Measurements from ENCODE around the gene EVI5L. TPM values are rescaled to one million over a fixed set of nuclear protein-coding genes. Genes with fewer than 3 reads are reported as not detected.

EVI5L gene
- total and polyA plus RNA-seq, 2 of the 13 experiments (the other 11 are each of a cell fraction or from before 2014, with no cell fraction given) = 1.7 to 2.4 TPM

DNA sequence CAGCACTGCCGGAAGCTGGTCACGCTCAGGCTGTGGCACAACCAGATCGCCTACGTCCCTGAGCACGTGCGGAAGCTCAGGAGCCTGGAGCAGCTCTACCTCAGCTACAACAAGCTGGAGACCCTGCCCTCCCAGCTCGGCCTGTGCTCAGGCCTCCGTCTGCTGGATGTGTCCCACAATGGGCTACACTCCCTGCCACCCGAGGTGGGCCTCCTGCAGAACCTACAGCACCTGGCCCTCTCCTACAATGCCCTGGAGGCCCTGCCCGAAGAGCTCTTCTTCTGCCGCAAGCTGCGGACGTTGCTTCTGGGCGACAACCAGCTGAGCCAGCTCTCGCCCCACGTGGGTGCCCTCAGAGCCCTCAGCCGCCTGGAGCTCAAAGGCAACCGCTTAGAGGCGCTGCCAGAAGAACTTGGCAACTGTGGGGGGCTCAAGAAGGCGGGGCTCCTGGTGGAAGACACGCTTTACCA is 70.4 kb downstream of the EVI5L start:
- Histone ChIP-seq H4K20me1 (ENCODE audit: insufficient read depth, low read length) (peaks cover 9% of the 10 kb centered on the region; the same call in 1 of the 2 replicates), H3K9ac (ENCODE audit: insufficient read depth, low read depth, low read length) (no peak overlapping the region), H3K4me1 (ENCODE audit: insufficient read depth, low read length) (peaks cover 50% of the 10 kb centered on the region), H3K79me2 (ENCODE audit: insufficient read depth, low read length) (peaks cover 20% of the 10 kb centered on the region), H3K9me3 (ENCODE audit: low read length) (no peaks in the 10 kb centered on the region), H3K4me3 (replicated peaks in 1 of 3; ENCODE audit: insufficient read depth in 1 of 3, low read depth in 2 of 3, low read length in 3 of 3) (no peak overlapping the region), H2AFZ (ENCODE audit: low read length) (no peak overlapping the region), H3K4me2 (ENCODE audit: low read depth, low read length) (no peak overlapping the region), H3K27me3 (ENCODE audit: control insufficient read depth in 1 of 2, insufficient read depth in 2 of 2, low read length in 2 of 2) (no peaks in the 10 kb centered on the region; a peak in 1 of 5 replicates), H3K36me3 (replicated peaks in 1 of 2; ENCODE audit: control insufficient read depth in 1 of 2, insufficient read depth in 2 of 2, low read length in 2 of 2) (peaks cover 9 to 16% of the 10 kb centered on the region in 2 experiments; a peak in 2 of 5 replicates), H3K27ac (ENCODE audit: extremely low read length, insufficient read depth, low read length) (no peak overlapping the region)
- ATAC-seq = no peak
- intact Hi-C loops (cut with micrococcal nuclease; ENCODE audit: unreplicated experiment) (no loop called here), in situ Hi-C loops (cut with HindIII; ENCODE audit: extremely low pct_ligation_motif_present, low pct_unique_long_range_greater_than_20kb) (no loop called here)
- TF ChIP-seq AGO2 (optimal IDR thresholded peaks at IDR 0.05; ENCODE audit: low read depth, low read length) = peak; percentile 7
- TF ChIP-seq, protein P1, sequence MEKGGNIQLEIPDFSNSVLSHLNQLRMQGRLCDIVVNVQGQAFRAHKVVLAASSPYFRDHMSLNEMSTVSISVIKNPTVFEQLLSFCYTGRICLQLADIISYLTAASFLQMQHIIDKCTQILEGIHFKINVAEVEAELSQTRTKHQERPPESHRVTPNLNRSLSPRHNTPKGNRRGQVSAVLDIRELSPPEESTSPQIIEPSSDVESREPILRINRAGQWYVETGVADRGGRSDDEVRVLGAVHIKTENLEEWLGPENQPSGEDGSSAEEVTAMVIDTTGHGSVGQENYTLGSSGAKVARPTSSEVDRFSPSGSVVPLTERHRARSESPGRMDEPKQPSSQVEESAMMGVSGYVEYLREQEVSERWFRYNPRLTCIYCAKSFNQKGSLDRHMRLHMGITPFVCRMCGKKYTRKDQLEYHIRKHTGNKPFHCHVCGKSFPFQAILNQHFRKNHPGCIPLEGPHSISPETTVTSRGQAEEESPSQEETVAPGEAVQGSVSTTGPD (CRISPR knock-in tag; IDR thresholded peaks at IDR 0.05) = no peak
- POLR2A ChIA-PET = interaction anchor here (4.7 to 4.9 kb wide), 3 partner anchors 11 to 31 kb away, joined by 52 to 83 read pairs (median 75); partner anchors contain the start of genes LRRC8E and SNAPC2
- CTCF ChIA-PET (ENCODE audit: low intra/inter-chr PET ratio, low total read pairs) = no interaction called here
- WGBS (ENCODE audit: low lambda C conversion rate) = 94% methylated on average over 20 of the region's 21 CpGs
- FAIRE-seq = no peak
- no TSS peak for BruUV-seq (replicated peaks)
- DNase-seq (ENCODE audit: low spot score) = no peak

GRCh38 chr19:7900931-7901330 is 70.9 kb downstream of the EVI5L start:
- no peak for FAIRE-seq
- intact Hi-C loops (cut with micrococcal nuclease; ENCODE audit: unreplicated experiment) (no loop called here), in situ Hi-C loops (cut with HindIII; ENCODE audit: extremely low pct_ligation_motif_present, low pct_unique_long_range_greater_than_20kb) (no loop called here)
- BruUV-seq (replicated peaks) = no TSS peak
- Histone ChIP-seq H3K27me3 (ENCODE audit: control insufficient read depth in 1 of 2, insufficient read depth in 2 of 2, low read length in 2 of 2) (no peaks in the 10 kb centered on the region; a peak in 1 of 5 replicates), H3K4me1 (ENCODE audit: insufficient read depth, low read length) (peaks cover 55% of the 10 kb centered on the region), H4K20me1 (ENCODE audit: insufficient read depth, low read length) (peaks cover 10% of the 10 kb centered on the region; the same call in 1 of the 2 replicates), H3K4me3 (replicated peaks in 1 of 3; ENCODE audit: insufficient read depth in 1 of 3, low read depth in 2 of 3, low read length in 3 of 3) (no peak overlapping the region), H3K79me2 (ENCODE audit: insufficient read depth, low read length) (peaks cover 25% of the 10 kb centered on the region), H3K4me2 (ENCODE audit: low read depth, low read length) (no peak overlapping the region), H2AFZ (ENCODE audit: low read length) (no peak overlapping the region), H3K9ac (ENCODE audit: insufficient read depth, low read depth, low read length) (no peak overlapping the region), H3K27ac (ENCODE audit: extremely low read length, insufficient read depth, low read length) (no peak overlapping the region), H3K9me3 (ENCODE audit: low read length) (no peaks in the 10 kb centered on the region), H3K36me3 (replicated peaks in 1 of 2; ENCODE audit: control insufficient read depth in 1 of 2, insufficient read depth in 2 of 2, low read length in 2 of 2) (peaks cover 9 to 21% of the 10 kb centered on the region in 2 experiments; a peak in 3 of 5 replicates)
- ChIA-PET POLR2A (interaction anchor here (4.7 to 4.9 kb wide), 3 partner anchors 12 to 32 kb away, joined by 52 to 83 read pairs (median 75); partner anchors contain the start of genes LRRC8E and SNAPC2), CTCF (ENCODE audit: low intra/inter-chr PET ratio, low total read pairs) (no interaction called here)
- ATAC-seq = no peak
- DNase-seq (ENCODE audit: low spot score) = no peak
- 97% methylated on average over 3 of the region's 3 CpGs for WGBS (ENCODE audit: low lambda C conversion rate)
- TF ChIP-seq, protein P2, sequence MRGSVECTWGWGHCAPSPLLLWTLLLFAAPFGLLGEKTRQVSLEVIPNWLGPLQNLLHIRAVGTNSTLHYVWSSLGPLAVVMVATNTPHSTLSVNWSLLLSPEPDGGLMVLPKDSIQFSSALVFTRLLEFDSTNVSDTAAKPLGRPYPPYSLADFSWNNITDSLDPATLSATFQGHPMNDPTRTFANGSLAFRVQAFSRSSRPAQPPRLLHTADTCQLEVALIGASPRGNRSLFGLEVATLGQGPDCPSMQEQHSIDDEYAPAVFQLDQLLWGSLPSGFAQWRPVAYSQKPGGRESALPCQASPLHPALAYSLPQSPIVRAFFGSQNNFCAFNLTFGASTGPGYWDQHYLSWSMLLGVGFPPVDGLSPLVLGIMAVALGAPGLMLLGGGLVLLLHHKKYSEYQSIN (CRISPR knock-in tag; IDR thresholded peaks at IDR 0.05; ENCODE audit: borderline replicate concordance) = no peak
- no peak for TF ChIP-seq TP53 (CRISPR knock-in tag; conservative IDR thresholded peaks at IDR 0.05)
- TF ChIP-seq XBP1 (CRISPR knock-in tag; IDR thresholded peaks at IDR 0.05) = no peak
- TF ChIP-seq MEIS1 (CRISPR knock-in tag; IDR thresholded peaks at IDR 0.05; ENCODE audit: borderline replicate concordance) = no peak
- no peak for TF ChIP-seq PHF20 (CRISPR knock-in tag; IDR thresholded peaks at IDR 0.05)
- no peak for TF ChIP-seq GRHL1 (CRISPR knock-in tag; conservative IDR thresholded peaks at IDR 0.05)
- TF ChIP-seq ZMYM4 (CRISPR knock-in tag; IDR thresholded peaks at IDR 0.05) = no peak
- no peak for TF ChIP-seq STAG1 (CRISPR knock-in tag; IDR thresholded peaks at IDR 0.05)
- TF ChIP-seq ZNF34 (CRISPR knock-in tag; IDR thresholded peaks at IDR 0.05; ENCODE audit: borderline replicate concordance) = no peak
- TF ChIP-seq PRPF4 (IDR thresholded peaks at IDR 0.05; ENCODE audit: low read depth, low read length, poor library complexity, severe bottlenecking) = no peak
- TF ChIP-seq SMAD3 (CRISPR knock-in tag; IDR thresholded peaks at IDR 0.05) = no peak
